OCI-LY7 (cell line): Measurements from ENCODE around the gene ZNF594.

Source experiments
- EZH2phosphoT487 ChIP-seq: fragments of 200-600 bp; sonication (generic); IDR thresholded peaks from 2 replicates; pipeline ENCODE4 v1.6.1; 2018; ENCODE audit warnings: low read depth, borderline replicate concordance, mild to moderate bottlenecking, mixed run types, antibody characterized with exemption, low read length, moderate library complexity, mixed read lengths
- TF ChIP-seq, protein P1 (sequence below): fragments of 200-600 bp; sonication (generic); conservative IDR thresholded peaks from 2 replicates; pipeline ENCODE4 v1.5.1; 2014; ENCODE audit warnings: mild to moderate bottlenecking, antibody characterized with exemption, low read length, moderate library complexity, mixed read lengths

- TF ChIP-seq, protein P1, sequence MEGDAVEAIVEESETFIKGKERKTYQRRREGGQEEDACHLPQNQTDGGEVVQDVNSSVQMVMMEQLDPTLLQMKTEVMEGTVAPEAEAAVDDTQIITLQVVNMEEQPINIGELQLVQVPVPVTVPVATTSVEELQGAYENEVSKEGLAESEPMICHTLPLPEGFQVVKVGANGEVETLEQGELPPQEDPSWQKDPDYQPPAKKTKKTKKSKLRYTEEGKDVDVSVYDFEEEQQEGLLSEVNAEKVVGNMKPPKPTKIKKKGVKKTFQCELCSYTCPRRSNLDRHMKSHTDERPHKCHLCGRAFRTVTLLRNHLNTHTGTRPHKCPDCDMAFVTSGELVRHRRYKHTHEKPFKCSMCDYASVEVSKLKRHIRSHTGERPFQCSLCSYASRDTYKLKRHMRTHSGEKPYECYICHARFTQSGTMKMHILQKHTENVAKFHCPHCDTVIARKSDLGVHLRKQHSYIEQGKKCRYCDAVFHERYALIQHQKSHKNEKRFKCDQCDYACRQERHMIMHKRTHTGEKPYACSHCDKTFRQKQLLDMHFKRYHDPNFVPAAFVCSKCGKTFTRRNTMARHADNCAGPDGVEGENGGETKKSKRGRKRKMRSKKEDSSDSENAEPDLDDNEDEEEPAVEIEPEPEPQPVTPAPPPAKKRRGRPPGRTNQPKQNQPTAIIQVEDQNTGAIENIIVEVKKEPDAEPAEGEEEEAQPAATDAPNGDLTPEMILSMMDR: no peak; the same call in 1 of the 2 replicates
- no peak for TF ChIP-seq EZH2phosphoT487
Observed at GRCh38 chr17:5198472-5198871, 6.8 kb upstream of the ZNF594 start.
